Tracheal epithelial cell (primary cell): Measurements from ENCODE around the gene KRT1. TPM values are rescaled to one million over a fixed set of nuclear protein-coding genes. Genes with fewer than 3 reads are reported as not detected.

Experiments
- total RNA-seq: library from RNA; depleted of rRNA; stranded (reverse); fragments of >200 nt; gene quantifications from 2 replicates; pipeline ENCODE4 v1.2.1, GENCODE V29; 2014

Gene KRT1
- not detected in 2 replicates for total RNA-seq

DNA sequence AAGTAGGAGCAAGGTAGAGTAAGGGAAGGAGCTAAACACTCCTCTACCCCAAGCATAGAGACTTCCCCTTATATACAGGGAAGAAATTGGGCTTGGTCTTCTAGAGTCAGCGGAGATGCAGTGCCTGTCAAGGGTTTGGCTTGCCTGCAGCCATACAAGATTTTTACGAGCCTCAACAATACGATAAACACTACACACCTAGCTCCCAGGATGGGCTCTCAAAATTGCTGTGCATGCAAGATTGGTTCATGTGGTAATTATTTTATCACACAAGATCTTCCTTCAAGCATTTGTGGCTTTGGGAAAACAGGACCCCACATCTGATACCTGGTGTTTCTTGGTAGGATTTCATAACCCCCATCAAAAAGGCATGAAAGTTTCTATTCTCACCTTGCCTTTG lies at the start of gene KRT1:
TSS of gene KRT1 (minus strand) at position 45 of the 400 bp plus-strand sequence. CDS start 59 bp downstream, outside the sequence.

DNA sequence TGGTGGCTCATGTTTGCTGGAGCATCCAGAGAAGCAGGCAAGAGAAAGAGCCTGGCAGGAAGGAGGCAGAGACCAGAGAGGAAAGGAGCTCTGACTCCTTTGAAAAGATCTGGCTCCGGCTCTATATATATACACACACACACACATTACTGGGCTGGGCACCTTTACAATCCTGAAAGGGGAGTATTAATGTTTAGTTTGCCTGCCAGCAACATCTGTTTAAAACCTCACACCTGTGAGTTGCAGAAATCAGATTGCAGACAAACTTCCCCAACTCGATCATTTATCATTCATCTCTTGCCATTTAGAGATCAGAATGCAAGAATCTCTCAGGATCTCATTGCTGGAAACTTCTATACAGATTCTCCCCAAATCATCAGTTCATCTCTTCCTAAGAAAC lies 23.2 kb upstream of the KRT1 start, which contains the start of gene KRT77:
TSS of gene KRT77 (minus strand) at position 101 of the 400 bp plus-strand sequence. CDS start at position 11, 90 bp downstream.

DNA sequence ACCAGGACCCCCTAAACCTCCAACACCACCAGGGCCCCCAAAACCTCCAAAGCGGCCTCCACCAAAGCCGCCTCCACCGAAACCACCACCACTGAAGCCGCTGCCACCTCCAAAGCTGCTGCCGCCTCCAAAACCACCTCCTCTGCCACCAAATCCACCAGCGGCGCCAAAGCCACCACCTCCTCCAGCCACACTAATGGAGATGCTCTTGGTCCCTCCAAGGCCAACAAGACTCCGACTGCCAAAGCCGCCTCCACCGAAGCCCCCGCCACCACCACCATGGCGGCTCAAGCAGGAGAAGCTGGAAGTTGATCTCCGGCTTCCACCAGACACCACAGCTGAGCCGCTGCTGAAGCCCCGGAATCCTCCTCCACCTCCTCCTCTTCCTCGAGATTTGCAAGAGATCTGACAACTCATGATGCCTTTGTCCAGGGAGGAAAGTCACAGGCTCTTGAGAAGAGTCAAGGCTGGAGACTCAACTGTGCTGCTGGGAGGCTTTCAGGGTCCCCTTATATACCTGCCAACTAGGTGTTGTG lies 28.4 kb downstream of the KRT1 start, which contains the start of gene KRT2:
TSS of gene KRT2 (minus strand) at position 486 of the 536 bp plus-strand sequence. CDS start at position 417, 69 bp downstream.

Other genes starting within 250 kb of the KRT1 start
- 1.1 and 87.0 TPM in 2 replicates for gene KRT75, start 246.0 kb downstream of the KRT1 start, total RNA-seq
- gene KRT6B, start 228.3 kb downstream of the KRT1 start, total RNA-seq, result 310 and 1,936 TPM in 2 replicates
- 22.0 and 155 TPM in 2 replicates for gene KRT6C, start 206.6 kb downstream of the KRT1 start, total RNA-seq
- gene KRT6A, start 187.2 kb downstream of the KRT1 start, total RNA-seq, result 10,133 and 10,410 TPM in 2 replicates
- 7,035 and 9,280 TPM in 2 replicates for gene KRT5, start 160.0 kb downstream of the KRT1 start, total RNA-seq
- not detected in 2 replicates for gene KRT71, start 127.3 kb downstream of the KRT1 start, total RNA-seq
- gene KRT74, start 106.6 kb downstream of the KRT1 start, total RNA-seq, result under 0.01 TPM in 1 of 2 replicates, not detected in the other
- not detected in 2 replicates for gene KRT72, start 78.9 kb downstream of the KRT1 start, total RNA-seq
- not detected in 2 replicates for gene KRT73, start 61.8 kb downstream of the KRT1 start, total RNA-seq
- not detected in 2 replicates for gene KRT2, start 28.2 kb downstream of the KRT1 start, total RNA-seq
- not detected in 2 replicates for gene KRT77, start 23.1 kb upstream of the KRT1 start, total RNA-seq
- gene KRT76, start 96.9 kb upstream of the KRT1 start, total RNA-seq, result not detected in 2 replicates
- gene KRT3, start 115.7 kb upstream of the KRT1 start, total RNA-seq, result not detected in 2 replicates
- 0.96 and 12.1 TPM in 2 replicates for gene KRT4, start 133.7 kb upstream of the KRT1 start, total RNA-seq
- 0.21 and 0.24 TPM in 2 replicates for gene KRT79, start 153.9 kb upstream of the KRT1 start, total RNA-seq
- gene KRT78, start 168.6 kb upstream of the KRT1 start, total RNA-seq, result 1.3 and 1.7 TPM in 2 replicates
- gene KRT8, start 224.7 kb upstream of the KRT1 start, total RNA-seq, result 140 and 289 TPM in 2 replicates